NCI-H2227 treated with DMSO at 0.1 percent for 48 hours (cell line): ENCODE data around the gene DEAF1.
A peak's percentile ranks its signal among the peaks of the same experiment; 100 is the strongest.

Experiments
- DNase-seq: peaks from one replicate; lab custom pipeline; 2025; lab: John Stamatoyannopoulos, UW

Gene DEAF1

DNA sequence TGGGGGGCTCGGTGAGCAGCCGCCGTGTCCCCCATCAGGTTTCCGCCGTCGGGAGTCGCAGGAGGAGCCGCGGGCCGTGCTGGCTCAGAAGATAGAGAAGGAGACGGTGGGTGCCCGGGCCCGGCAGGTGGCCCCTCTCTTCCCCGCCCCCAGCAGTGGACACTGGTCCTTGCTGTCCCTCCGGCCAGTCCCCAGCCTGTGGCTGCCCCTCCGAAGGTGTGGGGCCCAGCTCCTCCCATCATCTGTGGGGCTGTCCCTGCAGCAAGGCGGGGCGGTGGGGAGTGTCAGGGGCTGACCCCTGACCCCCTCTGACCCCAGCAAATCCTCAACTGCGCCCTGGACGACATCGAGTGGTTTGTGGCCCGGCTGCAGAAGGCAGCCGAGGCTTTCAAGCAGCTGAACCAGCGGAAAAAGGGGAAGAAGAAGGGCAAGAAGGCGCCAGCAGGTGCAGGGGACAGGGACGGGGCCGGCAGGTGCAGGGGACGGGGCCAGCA is 26.3 kb upstream of the DEAF1 start:
- DNase-seq: no peak

DNA sequence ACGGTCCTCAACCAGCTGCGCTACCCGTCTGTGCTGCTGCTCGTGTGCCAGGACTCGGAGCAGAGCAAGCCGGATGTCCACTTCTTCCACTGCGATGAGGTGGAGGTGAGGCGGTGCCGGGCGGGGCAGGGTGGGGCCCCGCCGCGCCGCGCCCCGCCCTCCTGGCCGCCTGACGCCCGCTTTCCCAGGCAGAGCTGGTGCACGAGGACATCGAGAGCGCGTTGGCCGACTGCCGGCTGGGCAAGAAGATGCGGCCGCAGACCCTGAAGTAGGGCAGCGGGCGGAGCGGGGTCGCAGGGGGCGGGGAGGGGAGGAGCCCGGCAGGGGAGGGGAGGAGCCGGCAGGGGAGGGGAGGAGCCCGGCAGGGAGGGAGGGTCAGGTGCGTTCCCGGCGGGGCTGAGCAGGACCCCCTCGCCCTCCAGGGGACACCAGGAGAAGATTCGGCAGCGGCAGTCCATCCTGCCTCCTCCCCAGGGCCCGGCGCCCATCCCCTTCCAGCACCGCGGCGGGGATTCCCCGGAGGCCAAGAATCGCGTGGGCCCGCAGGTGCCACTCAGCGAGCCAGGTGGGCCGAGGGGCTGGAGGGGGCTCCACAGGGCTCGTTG is 25.7 kb upstream of the DEAF1 start:
- DNase-seq: peak; percentile 85

DNA sequence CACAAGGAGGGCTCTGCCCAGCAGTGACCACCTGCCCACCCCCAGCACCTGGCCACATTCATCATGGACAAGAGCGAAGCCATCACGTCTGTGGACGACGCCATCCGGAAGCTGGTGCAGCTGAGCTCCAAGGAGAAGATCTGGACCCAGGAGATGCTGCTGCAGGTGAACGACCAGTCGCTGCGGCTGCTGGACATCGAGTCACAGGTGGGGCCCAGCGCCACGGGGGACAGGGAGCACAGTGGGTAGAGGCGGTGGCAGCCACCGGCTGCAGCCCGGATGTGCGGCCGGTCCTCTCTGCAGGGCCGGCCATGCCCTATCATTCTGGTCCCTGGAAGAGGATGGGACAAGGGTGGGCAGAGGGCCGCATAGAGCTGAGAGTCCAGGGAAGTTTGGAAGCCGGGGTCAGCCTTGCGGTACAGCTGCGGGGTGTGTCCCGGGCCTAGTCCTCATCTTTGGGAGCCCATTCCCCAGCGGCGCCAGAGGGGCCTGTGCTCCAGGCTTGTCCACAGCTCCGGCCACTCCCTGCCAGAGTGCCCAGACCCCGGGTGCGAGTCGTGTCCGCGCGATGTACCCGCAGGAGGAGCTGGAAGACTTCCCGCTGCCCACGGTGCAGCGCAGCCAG is 25.1 kb upstream of the DEAF1 start:
- DNase-seq: no peak

DNA sequence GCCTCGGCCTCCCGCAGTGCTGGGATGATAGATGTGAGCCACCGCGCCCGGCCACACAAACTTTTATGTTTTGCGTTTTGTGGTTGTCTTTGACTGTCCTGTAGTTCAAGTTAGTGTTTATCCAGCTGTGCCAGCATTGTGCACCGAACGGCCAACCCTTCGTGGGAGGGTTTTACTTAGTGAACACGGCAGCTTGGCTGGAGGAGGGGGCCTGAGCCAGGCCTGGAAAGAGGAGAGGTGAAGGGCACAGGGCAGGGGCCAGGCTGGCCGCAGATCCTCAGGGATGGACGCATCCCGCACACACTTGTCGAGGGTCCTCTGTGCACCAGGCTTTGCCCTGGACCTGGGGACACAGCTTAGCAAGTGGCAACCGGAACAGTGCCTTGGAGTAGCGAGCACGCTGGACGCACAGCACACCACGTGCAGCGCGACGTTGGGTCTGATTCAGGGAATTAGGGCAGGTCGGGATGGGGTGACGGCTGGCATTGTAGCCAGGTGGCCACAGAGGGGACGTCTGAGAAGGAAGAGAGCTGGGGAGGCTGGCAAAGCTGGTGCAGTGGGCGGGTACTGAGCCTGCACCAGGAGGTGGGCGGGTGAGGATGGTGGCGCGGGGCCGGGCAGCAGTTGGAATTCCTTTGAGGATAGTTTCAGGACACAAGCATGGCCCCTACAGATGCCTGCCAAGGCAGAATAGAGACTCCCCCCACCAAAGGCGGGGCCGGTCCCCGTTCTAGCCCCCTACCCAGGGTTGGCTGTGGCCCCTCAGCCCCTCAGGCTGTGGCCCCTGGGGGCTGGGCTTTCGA is 24.4 kb upstream of the DEAF1 start:
- no peak for DNase-seq

DNA sequence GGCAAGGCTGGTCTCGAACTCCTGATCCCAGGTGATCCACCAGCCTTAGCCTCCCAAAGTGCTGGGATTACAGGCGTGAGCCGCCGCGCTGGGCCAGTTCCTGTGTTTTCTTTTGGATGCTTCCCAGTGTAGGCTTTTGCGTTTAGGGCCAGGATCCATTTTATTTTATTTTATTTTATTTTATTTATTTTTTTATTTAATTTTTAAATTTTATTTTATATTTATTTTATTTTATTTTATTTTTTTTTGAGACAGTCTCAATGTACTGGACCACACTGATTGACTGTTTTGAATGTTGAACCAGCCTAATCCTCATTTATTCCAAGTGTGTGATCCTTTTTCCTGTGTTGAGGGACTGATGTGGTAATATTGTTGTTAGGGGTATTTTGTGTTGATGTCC is 19.4 kb upstream of the DEAF1 start:
- no peak for DNase-seq

- no peak for DNase-seq
These were observed 14.3 kb upstream of the DEAF1 start for GRCh38 chr11:709109-709997.

GRCh38 chr11:708511-708910 is 13.5 kb upstream of the DEAF1 start:
- no peak for DNase-seq

DNA sequence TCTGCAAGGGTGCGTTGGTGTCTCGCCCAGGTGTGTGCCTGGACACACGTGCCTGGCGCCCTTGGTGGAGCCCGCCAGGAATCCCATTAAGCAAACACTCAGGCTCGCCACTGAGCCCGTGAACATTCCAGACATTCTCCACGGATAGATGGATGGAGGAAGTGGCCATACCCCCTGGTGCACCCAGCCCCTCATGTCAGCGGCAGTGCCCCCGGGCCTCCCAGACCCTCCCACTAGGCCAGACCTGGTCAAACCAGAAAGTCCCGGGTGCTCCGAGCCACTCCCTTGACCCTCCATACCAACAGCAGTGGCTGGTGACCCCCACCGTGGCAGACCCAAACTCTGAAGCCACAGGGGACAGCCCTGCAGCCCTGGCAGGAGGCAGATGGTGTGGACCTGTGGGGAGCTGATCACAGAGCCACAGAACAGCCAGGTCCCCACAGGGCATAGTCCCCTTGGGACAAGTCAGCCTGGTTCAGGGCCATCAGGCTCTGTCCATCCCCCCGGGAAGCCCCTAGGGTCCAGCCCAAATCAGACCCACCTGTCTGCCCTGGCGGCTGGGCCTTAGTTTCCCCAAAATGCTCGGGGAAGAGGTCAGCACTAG is 12.9 kb upstream of the DEAF1 start:
- no peak for DNase-seq

DNA sequence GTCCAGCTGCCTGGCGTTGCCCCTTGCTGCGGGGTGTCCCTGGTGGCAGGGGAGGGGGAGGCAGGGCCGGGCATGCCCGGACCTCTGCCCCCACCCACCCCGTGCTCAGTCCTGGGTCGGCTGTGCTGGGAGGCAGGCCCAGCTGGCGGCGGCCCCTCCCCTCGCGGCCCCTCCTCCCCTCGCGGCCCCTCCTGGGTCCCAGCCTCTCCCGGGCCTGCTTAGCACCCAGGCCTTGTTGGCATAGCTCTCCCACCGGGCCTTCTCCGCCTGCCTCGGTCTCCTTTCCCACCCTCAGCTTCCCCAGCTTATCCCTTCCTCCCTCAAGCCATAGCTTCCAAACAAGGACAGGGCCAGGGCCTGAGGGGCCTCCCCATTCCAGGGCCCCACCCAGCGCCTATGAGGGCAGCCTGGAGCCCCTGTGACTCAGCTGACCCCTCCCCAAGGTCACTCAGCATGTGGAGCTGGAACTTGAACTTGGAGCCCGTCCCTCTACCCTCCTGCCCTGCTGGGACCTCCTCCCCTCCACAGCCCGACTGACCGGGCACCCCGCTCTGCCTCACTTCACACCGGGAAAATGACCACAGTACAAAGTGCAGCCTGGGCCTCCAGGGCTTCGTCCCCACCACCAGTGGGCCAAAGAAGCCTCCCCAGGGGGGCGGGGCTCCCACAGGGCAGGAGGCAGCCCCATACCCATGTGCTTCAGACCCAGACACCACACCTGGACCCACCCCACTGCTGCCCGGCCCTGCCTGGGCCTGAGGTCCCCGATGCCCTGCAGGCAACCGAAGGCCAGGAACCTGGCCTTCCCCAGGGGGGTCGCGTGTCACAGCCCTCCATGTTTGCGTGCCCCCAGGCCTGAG is 12.2 kb upstream of the DEAF1 start:
- DNase-seq: no peak

GRCh38 chr11:706439-706956 is 11.5 kb upstream of the DEAF1 start:
- no peak for DNase-seq

DNA sequence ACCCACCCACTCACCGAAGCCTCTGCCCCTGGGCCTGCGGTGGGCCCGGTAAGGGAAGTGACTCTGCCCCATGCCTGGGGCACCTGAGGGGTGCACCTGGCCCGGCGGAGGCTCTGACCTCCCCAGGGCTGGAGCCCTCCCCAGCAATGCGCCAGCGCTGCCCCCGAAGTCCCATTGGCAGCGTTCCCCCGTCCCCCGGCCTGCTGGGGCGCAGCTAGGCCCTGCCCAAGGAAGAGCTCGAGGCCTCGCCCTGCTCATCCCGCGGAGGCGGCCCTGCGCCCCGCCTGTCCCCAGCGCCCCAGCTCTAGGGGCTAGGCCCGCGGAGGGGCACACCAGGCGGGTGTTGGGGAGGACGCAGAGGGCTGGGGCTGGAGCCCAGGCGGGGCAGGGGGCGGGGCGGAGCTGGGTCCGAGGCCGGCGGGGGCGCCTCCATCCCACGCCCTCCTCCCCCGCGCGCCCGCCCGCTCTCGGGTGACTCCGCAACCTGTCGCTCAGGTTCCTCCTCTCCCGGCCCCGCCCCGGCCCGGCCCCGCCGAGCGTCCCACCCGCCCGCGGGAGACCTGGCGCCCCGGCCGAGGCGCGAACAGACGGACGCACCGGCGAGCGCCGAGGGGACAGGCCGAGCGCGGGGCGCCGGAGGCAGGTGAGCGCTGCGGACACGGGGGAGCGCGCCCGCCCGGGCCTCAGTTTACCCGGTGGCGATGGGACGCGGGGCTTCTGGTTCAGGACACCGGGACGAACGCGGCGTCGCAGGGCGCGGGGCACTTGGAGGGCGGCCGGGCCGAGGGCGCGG is 10.8 kb upstream of the DEAF1 start, which contains the start of gene EPS8L2:
TSS of gene EPS8L2 (plus strand) at position 586 of the 793 bp plus-strand sequence. CDS start 3,177 bp downstream, outside the sequence.
- DNase-seq: no peak

DNA sequence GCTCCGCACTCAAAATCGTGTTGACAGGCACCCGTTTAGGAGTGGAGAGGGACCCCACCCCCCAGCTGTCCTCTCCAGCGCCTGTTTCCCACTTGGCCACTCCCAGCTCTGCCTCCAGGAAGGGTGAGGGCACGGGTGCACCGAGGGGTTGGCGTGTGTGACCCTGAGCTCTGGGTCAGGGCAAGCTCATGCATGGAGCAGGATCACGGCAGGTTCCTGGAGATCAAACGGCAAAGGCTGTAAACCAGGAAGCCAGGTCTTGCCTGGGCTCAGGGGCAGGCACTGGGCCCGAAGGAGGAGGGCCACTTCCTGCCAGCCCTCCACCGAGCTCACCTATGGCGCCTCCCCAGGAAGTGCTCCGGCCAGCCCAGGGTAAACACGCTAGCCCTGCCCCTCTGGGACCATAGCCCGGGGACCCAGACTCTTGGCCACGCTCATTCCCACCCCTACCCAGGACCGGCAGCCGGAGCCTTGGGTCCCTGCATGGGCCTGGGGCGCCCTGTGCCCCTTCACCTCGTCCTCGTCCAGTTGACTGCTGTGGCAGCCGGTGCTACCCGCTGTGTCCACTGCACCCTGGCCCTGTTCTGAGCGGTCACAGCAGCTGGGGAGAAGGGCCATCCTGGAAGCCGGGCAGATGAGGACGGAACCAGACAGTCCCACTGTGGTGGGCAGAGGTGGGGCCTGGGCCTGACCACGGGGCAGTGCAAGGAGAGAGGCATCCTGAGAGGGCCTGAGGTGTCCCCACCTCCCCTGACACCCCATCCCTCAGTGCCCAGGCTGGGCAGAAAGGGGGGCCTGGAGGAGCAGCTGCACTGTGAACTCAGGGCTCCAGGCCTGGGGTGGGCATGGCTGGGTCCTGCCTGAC is 10.0 kb upstream of the DEAF1 start:
- DNase-seq: no peak

GRCh38 chr11:704228-704674 is 9.2 kb upstream of the DEAF1 start:
- DNase-seq: no peak

DNA sequence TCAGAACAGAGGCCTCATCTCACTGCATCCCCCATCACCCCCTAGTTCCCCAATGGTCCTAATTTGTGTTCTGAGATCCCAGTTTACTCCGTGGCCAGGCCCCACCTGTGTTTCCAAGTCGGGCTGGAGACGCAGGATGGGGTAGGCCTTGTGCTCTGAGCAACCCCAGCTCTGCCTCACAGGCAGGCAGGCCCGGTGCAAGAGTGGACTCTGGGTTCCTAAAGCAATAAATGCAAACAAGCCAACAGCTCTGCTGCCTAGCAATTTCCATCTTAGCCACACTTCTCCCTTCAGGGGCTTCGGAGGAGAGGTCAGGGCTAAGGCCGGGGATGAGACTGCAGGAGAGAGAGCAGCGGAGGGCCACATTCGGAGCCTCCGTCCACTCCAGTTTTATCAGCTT is 8.5 kb upstream of the DEAF1 start:
- no peak for DNase-seq

DNA sequence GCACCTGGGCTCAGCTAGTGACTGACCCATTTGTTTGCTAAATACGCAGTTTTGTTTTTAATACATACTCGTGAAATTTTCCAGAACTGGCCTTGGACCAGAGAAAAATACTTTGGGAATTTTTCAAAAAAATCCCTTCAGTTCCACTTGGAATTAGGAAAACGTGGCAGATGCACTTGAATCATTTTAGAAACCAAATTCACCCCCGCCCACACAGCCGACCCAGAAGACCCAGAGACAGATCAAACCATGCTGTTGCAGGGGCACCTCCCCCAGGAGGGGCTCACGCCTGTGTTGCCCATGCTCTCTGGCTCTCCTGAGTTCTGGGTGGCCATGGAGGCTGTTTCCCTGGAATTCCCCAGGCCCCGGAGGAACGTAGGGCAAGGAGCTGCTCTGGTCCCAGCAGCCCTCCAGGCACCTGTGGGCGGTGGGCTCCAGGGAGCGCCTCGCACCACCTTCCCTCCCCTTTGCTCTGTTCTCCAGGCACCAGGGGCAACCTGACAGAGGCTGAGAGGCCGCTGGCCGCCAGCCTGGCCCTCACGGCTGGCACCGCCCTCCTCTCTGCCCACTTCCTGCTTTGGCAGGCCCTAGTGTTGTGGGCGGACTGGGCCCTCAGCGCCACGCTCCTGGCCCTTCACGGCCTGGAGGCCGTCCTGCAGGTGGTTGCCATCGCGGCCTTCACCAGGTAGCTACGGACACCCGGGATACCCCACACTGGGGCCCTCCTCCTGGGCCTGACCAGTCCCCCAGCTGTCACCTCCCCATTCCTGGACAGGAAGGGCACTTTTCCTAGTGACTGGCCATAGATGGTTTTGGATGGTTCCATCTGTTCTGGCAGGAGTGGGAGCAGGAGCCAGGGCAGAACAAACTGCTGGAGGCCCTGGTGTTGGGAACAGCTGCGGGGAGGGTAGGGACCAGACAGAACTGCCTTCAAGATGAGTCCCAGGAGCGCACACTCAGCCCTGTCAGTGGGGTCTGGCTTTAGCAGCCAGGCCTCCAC is 7.7 kb upstream of the DEAF1 start:
- no peak for DNase-seq

GRCh38 chr11:701741-702461 is 6.9 kb upstream of the DEAF1 start:
- DNase-seq: no peak

- DNase-seq: no peak
These were observed 4.7 kb upstream of the DEAF1 start for GRCh38 chr11:699753-700152.
